K562 (cell line): ENCODE measurements around the gene RRAD. TPM values are rescaled to one million over a fixed set of nuclear protein-coding genes. Genes with fewer than 3 reads are reported as not detected.
A peak's percentile ranks its signal among the peaks of the same experiment; 100 is the strongest.

ENCODE experiments used
- ATF7 ChIP-seq: fragments of 450-650 bp; IDR thresholded peaks from 2 replicates; pipeline ENCODE4 v1.7.1; 2014; ENCODE audit warnings: mild to moderate bottlenecking, moderate library complexity
- GABPB1 ChIP-seq: sonication (generic); formaldehyde crosslinking; IDR thresholded peaks from 2 replicates; pipeline ENCODE4 v1.8.0; 2022; ENCODE audit warnings: mild to moderate bottlenecking, missing genetic modification reagents
- HIVEP1 ChIP-seq: fragments of 250-450 bp; sonication (Bioruptor Pico); IDR thresholded peaks from 2 replicates; pipeline ENCODE4 v1.4.0; 2020; ENCODE audit warnings: mild to moderate bottlenecking
- PCBP1 ChIP-seq: fragments of 200-400 bp; formaldehyde crosslinking; IDR thresholded peaks from 2 replicates; pipeline ENCODE4 v1.6.1; 2018; ENCODE audit warnings: mild to moderate bottlenecking, low read depth, low read length; ENCODE audit not compliant: poor library complexity, severe bottlenecking
- PHF20 ChIP-seq: fragments of 450-650 bp; IDR thresholded peaks from 2 replicates; pipeline ENCODE4 v1.6.1; 2018; ENCODE audit not compliant: partially characterized antibody
- PRDM10 ChIP-seq: fragments of 450-650 bp; IDR thresholded peaks from 2 replicates; pipeline ENCODE4 v1.6.1; 2018; ENCODE audit not compliant: partially characterized antibody
- PREB ChIP-seq: sonication (generic); formaldehyde crosslinking; IDR thresholded peaks from 2 replicates; pipeline ENCODE4 v1.8.1; 2023; ENCODE audit warnings: mild to moderate bottlenecking, missing genetic modification reagents
- SRSF3 ChIP-seq: fragments of 200-400 bp; formaldehyde crosslinking; IDR thresholded peaks from 2 replicates; pipeline ENCODE4 v1.6.1; 2016; ENCODE audit warnings: mild to moderate bottlenecking, low read length, moderate library complexity; ENCODE audit not compliant: insufficient read depth
- STAT6 ChIP-seq: sonication (generic); formaldehyde crosslinking; IDR thresholded peaks from 2 replicates; pipeline ENCODE4 v1.8.1; 2023; ENCODE audit warnings: mild to moderate bottlenecking, missing genetic modification reagents
- TSHZ1 ChIP-seq: fragments of 250-450 bp; sonication (Bioruptor Pico); IDR thresholded peaks from 2 replicates; pipeline ENCODE4 v1.4.0; 2020; ENCODE audit warnings: mild to moderate bottlenecking, moderate library complexity
- ZNF175 ChIP-seq: fragments of 200-800 bp; sonication (Bioruptor generic); IDR thresholded peaks from 2 replicates; pipeline ENCODE4 v1.6.1; 2016; ENCODE audit warnings: low read depth, mild to moderate bottlenecking, missing genetic modification characterization, missing compliant biosample characterization
- ZNF217 ChIP-seq: sonication (generic); formaldehyde crosslinking; IDR thresholded peaks from 2 replicates; pipeline ENCODE4 v1.8.0; 2022; ENCODE audit warnings: mild to moderate bottlenecking, missing genetic modification reagents
- ZNF512 ChIP-seq: IDR thresholded peaks from 2 replicates; pipeline ENCODE4 v1.6.1; 2016; ENCODE audit warnings: missing genetic modification characterization, missing compliant biosample characterization
- polyA plus RNA-seq, 8 experiments: library from polyadenylated mRNA; depleted of rRNA in 4 of 8; stranded (reverse) in 5 of 8; unstranded in 3 of 8; fragments of >200 nt; fragmentation: Nextera tagmentation in 2 of 8; fragmentation: Illumina TruSeq in 1 of 8; extraction: Ambion mirVana in 2 of 8; extraction: Trizol in 1 of 8; gene quantifications; 2 replicates each; pipeline versions ENCODE4 v1.2.1 to v1.2.3, GENCODE V29; 2011 to 2014; ENCODE audit warnings: inconsistent platforms in 1 of 8, missing spikeins in 1 of 8
- total RNA-seq, 7 experiments: library from RNA; depleted of rRNA in 6 of 7; stranded (reverse); fragments of >200 nt in 6 of 7; fragmentation: Illumina TruSeq in 2 of 7; extraction: Trizol in 2 of 7; gene quantifications; 2 replicates each; pipeline versions ENCODE4 v1.2.1 to v1.2.3, GENCODE V29; 2011 to 2021; ENCODE audit warnings: low replicate concordance in 1 of 7

RRAD gene
- total and polyA plus RNA-seq, 9 of the 15 experiments (the other 6 are each of a cell fraction or from before 2014, with no cell fraction given), result 0.09 to 0.20 (median 0.13) TPM; not detected in 5

DNA sequence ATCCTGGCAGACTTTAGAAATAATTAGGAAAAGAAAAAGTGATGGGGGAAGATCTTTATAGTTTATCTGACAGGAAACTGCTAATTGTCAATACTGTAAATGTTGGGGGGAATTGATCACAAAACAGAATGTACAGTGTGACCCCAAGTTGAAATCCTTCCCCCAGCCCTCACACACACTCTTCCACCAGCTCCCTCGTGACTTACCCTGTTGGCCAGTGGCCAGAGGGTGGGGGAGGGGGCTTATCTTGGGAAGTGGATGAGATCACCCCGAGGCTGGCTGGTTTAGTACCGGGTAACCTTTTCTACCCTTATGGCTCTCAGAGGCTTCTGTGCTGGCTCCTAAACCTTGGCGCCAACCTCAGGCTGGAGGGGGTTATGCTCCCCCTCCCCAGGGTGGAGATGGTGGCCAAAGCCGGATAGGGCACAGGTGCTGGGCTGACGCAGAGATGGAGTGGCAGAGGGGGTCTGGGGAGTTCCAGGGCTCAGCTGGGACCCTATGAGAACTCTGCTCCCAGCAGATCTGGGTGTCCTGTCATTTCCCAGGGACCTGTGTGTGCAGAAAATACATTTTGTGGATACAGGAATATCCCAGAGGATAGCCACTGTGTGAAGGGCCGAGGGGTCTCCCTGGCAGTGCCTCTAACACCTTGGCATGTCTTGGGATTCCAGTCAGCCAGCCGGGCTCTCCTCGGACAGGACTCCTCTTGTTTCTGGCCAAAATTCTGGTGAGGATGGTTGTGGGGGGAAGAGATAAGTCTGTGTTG is 25.2 kb downstream of the RRAD start (continued):
- TF ChIP-seq ATF7 (peak; percentile 98), PRDM10 (peak; percentile 86), HIVEP1 (CRISPR knock-in tag) (no peak), PREB (CRISPR knock-in tag) (peak; percentile 43; the same call in 1 of the 2 replicates), PHF20 (no peak), GABPB1 (0 out of 2 replicates have a peak, but pooled peaks have one; percentile 11), TSHZ1 (CRISPR knock-in tag) (no peak), PCBP1 (no peak), ZNF217 (CRISPR knock-in tag) (no peak), SRSF3 (no peak), ZNF512 (tag) (no peak), STAT6 (CRISPR knock-in tag) (peak; percentile 65; the same call in 1 of the 2 replicates), ZNF175 (peak; percentile 86)
